HG02763 (cell line): ENCODE data around the gene GOLGA7B.
"Not testable (repeated sequence)": the region's sequence is repeated elsewhere in the genome, so short reads cannot be mapped to it uniquely, and the experiment has no call there.

ENCODE experiments used
- ATAC-seq: cut with Tn5 transposase; IDR thresholded peaks from one replicate; pipeline ENCODE4 v1.9.1; 2021; ENCODE audit warnings: mild to moderate bottlenecking, moderate library complexity; ENCODE audit not compliant: unreplicated experiment

Gene GOLGA7B

DNA sequence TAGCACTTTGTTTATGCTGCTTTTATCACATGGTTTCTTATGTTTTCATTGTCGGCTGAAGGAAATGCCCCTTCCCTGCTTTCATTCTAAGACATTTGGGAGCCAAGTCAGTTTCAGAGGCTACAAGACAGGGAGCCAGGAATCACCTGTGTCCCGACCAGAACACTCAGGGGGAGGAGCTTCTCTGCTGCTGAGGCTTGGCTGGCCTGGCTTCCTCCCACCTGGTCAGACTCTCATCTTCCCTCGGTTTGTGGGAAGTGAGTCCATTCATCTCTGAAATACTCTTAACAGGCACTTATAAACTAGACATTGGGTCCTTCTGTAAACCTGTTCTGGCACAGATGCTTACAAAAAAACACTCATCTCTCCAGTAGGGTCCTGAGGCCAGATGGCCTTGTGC, 19.6 kb upstream of the GOLGA7B start:
- ATAC-seq, result no peak

DNA sequence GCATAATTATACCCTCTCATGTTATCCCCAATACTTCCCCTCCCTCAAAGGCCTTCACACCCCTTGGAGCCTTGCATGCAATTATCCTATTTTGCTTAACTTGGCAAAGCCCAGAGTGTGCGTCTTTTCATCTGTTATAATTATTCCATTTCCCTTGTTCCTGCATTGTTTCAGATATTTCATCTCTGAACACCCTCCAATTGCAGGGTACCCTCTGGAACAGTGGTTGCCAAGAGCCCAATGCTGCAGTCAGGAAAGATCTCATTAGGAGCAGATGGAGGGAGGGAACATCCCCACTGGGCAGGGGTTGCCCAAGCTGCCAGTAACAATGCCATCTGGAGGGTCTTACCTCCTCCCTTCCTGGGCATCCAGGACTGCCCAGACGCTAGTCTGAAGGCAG, 18.4 kb upstream of the GOLGA7B start:
- no peak for ATAC-seq

DNA sequence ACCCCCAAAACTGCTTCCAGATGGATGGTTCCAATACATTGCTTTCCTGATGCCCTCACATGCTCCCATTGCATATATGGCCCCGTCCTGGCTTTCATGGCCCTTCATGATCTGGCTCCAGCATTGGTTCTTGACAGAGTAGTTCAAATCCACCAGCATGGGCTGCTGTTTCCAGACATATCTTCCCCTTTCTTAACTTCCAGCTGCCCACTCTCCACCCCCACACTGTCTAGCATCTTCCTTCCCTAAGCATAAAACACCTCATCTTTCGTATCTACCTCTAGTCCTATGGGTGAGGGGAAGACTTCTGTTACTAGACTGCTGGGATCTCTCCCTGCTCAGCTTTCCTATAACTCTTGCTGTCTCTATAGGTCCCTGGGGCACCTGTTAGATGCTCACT, 13.2 kb upstream of the GOLGA7B start:
- no peak for ATAC-seq

DNA sequence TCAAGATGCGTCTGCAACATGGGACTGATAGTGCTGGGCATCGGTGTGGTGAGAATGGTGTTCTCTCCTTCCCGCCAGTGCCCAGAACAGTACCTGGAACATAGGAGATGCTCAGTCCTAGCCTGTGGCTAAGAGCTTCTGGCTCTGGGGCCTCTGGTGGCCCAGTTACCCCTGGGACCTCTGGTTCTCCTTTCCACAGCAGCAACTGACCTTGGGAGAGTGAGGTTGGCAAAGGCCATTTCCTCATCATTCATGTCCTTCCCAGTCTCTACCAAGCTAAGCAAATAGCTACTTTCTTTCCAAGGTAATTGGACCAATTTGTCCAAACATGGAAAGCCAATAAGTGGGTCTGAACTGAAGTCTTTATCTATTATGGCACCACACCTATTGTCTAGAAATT, 11.6 kb upstream of the GOLGA7B start:
- no peak for ATAC-seq

DNA sequence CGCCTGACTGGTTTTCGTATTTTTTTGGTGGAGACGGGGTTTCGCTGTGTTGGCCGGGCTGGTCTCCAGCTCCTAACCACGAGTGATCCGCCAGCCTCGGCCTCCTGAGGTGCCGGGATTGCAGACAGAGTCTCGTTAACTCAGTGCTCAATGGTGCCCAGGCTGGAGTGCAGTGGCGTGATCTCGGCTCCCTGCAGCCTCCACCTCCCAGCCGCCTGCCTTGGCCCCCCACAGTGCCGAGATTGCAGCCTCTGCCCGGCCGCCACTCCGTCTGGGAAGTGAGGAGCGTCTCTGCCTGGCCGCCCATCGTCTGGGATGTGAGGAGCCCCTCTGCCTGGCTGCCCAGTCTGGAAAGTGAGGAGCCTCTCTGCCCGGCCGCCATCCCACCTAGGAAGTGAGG, 8.5 kb upstream of the GOLGA7B start:
- ATAC-seq, result not testable (repeated sequence)

DNA sequence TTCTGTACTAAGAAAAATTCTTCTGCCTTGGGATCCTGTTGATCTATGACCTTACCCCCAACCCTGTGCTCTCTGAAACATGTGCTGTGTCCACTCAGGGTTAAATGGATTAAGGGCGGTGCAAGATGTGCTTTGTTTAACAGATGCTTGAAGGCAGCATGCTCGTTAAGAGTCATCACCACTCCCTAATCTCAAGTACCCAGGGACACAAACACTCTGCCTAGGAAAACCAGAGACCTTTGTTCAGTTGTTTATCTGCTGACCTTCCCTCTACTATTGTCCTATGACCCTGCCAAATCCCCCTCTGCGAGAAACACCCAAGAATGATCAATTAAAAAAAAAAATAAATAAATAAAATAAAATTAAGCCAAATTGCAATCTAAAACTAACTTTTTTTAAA, 7.5 kb upstream of the GOLGA7B start:
- ATAC-seq, result not testable (repeated sequence)

DNA sequence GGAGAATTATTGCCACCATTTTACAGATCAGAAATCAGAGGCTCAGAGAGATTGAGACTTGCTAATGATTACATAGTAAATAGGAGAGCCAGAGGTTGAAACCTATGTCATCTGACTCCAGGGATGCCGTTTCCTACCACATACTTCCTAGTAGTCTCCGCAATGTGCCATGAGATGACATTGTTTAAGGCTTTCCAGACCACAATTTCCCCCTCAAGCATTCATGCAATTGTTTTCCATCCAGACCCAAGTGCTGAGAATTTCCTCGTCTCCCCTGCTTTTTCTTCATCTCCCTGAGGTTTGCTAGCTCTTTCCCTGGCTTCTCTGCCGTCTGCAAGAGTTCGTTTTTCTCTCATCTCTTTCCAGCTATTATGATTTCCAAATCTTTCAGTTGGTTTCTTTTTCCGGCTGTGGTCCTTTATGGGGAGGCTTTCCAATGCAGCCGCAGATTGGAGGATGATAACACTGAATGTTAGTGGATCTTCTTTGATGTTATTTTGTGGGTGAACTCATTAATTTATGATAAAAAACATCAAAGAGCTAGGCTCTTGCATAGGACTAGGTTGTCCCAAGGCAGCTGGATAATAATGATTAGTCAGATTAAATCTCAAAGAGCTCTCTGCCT, 6.9 kb upstream of the GOLGA7B start:
- ATAC-seq, result no peak

DNA sequence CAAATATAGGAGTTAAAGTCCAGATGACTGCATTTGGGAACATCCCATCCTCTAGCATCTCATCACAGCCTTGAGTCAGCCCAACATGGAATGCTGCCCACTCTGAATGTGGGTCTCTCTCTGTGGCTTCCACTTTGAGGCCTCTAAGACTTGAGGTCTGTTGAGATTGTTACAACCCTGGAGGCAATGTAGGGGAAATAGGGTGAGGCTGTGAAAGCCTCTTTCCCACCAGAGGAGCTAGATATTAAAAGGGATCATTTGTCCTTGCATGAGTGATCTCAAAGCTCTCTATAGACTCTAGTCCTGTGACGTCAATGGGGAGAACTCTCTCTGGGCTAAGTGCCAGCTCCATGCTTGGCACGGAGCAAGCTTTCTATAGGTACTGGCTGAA, 6.4 kb upstream of the GOLGA7B start:
- no peak for ATAC-seq

DNA sequence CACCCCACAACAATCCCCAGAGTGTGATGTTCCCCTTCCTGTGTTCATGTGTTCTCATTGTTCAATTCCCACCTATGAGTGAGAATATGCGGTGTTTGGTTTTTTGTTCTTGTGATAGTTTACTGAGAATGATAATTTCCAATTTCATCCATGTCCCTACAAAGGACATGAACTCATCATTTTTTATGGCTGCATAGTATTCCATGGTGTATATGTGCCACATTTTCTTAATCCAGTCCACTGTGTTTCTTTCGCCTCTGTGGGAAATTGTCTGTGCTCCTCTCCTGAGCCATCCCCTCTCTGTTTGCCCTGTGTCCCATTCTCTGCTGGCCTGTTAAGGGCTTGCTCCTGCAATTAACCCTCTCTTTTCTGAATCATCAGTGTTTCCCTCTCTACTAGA, 5.7 kb upstream of the GOLGA7B start:
- not testable (repeated sequence) for ATAC-seq

DNA sequence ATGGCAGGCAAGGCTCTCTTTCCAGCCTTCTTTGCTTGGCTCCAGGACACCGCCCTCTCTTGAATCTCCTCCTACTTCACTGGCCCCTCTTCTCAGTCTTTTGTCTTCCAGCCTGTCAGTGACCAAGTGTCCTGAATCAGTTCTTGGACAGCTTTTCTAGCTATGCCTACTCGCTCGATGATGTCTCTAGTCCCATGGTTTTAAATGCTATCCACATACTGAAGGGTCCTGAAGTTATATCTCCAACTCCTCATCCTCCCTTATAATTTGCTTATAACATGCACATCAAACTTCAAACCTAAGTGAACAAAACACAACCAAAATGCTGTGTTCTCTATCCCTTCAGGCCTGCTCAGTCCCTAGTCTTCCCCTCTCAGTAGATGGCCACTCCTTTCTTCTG, 5.0 kb upstream of the GOLGA7B start:
- no peak for ATAC-seq

DNA sequence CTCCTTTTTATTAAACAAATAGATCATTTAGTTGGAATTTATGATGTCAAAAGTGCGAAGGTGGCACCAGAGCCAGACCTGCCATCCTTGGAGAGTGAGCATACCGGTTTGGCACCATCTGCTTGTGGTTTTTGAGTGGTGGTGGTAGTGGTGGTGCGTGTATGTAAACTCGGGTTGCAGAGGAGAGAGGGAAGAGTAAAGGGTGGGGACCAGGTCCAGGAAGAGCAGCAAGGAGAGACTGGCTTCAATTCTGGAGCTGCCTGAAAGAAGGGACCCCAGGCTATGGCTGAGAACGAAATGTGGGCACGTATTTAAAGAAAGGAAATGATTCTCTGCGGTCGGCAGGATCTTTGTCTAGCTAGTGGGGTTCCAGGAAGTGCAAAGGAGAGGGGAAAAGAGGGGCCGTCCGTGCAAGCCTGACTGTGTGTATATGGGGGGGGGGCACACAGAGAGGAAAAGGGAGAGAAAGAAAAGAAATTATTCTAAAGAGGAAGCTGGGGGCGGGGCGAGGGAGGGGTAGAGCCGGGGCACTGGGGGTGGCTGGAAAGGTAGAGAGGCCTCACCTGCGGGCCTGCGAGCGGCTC, 448 bp upstream of the GOLGA7B start:
- no peak for ATAC-seq

DNA sequence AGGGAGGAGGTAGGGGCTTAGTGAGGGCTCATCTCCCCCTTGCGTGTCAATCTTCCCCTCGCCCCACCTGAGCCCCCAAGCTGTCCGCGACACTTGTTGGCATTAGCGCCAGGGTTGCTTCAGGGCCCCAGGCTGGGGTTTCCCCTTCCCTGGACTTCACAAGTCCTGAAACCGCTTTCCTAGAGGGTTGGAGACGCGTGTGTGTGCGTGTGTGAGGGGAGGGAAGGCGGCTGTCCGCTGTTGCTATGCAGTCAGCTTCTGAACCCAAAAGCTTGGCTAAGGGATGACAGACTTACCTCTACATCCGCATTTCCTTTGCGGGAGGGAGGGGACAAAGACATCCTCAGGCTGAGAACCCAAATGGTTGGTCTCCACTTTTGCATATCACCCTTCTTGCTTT, 803 bp downstream of the GOLGA7B start:
- no peak for ATAC-seq

DNA sequence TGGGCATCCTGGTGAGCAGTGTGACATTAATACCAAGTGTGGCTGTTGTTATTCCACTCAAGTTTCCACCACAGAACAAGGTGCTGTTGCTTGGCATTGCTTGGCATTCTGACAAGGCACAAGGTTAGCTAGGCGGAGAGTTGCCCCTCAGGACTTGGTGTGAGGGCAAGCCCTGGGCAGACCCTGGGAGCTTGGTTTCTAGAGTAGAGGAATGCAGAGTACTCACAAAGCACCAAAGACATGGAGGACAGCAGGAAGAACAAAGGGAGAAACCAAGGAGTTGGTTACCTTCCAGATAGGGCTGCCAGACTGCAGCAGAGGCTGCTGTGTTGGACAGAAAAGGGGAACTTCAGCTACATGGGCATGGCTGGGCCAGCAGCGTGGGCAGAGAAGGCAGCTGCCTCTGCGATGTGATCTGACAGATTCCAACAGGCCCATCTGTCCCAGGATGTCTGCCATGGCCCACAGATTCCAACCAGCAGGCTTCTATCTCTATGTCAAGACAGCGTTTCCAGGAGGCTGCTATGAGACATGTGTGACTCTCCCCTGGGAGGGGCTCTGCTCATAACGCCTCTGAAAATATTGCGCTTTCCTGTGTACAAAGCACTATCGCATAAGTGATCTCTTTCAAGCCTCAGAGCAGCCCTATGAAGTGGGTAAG, 1.8 kb downstream of the GOLGA7B start:
- ATAC-seq, result no peak

DNA sequence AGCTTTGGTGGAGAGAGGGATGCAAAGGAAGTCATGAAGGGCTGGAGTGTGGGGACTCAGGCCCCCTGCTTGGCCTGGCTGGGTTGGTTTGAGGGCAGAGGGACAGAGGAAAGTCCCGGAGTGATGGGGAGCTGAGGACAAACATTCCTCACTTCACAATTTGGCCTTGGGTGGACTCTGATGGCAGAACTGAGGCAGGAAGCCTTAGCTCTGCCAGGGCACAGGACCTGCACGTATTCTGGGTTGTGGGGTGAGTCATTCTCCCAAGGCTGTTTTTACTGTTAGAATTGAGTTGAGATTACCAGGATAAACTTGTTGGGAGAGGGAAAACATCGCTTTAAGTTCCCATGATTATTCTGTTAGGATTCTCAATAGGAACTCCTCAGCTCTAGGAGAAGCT, 2.6 kb downstream of the GOLGA7B start:
- no peak for ATAC-seq

DNA sequence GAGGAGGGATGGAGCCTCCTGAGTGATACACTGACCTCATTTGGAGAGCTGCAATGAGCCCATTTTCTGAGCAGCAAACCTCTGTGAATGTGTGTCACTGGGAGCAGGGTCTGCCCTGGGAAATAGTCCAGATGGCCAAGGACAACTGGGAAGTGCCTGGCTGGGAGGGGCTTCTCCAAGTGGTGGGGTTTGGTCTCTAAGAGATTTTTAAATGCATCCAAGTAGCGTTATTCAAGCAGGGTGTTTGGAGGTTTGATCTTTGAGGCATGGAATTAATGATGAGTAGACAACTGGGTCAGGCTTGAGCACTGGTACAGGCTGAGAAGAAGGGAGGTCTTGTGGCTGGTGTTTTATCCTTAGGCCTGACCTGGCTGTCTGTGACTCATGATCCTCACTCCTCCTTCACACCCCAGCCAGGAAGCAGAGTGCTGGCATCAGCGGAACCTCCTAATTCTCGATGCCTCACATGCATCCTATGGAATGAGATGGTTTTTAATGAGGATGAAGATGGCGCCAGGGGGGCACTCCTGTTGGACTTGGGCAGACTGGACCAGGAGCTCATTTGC, 3.3 kb downstream of the GOLGA7B start:
- no peak for ATAC-seq

DNA sequence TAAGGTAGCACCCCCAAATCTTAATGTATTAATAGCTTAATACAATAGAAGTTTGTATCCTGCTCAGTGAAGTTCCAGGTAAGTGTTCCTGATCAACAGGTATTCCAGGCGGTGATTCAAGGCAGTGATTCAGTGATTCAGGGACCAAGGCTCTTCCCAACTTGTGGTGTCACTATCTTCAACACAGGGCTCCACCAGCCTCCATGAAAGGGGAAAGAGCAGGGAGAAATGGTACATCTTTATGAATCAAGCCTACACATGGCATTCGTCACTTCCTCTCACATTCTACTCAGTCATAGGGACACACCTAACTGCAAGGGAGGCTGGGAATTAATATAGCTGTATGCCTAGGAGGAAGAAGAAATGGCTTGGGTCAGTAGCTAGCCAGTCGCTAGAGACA, 5.1 kb downstream of the GOLGA7B start:
- no peak for ATAC-seq

DNA sequence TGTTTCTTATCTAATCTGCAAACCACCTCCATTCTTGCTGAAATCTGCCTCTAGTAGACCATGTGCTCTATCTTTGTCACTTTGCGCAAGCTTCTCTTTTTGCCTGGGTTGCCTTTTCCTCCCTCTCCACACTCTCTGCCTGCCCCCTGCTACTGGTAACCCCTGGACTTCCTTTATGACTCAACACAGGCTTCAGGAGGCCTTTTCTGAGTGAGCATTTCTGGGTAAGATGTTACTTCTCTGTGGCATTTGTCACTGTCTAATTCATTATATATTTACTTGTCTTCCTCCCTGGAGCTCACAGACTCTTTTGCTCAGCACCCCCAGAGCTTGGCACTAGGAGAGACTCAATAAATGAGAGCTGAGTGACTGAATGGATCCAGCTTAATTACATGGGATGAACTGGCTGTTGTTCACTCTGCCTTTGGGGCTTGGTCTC, 8.4 kb downstream of the GOLGA7B start:
- ATAC-seq, result no peak

DNA sequence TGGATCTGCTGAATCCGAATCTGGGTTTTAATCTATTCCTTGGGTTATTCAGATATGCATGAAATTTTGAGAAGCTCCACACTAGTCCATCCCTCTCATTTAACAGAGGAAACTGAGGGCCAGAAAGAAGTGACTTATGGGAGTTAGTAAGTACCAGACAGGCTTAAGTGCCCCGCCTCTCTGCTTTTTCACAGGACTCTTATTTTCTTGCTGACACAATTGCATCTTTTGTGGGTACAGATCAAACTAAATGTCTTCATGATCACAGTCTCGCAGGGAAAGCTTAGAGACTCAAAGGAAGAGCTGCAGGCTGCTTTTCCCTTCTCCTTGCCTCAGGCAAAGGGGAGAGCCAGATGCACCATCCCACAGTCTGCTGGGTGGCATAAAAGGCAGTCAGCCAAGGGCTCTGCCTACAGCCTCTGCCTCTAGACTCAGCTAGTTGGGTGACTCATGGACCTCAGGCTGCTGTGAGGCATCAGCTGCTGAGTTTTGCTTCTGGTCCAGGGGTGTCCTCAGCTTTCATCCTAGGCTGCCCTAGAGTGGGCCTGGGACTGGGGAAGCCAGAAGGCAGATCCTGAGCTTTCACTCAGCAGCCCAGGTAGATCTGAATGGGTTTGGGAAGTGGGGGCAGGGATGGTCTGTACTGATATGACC, 11.6 kb downstream of the GOLGA7B start:
- no peak for ATAC-seq

DNA sequence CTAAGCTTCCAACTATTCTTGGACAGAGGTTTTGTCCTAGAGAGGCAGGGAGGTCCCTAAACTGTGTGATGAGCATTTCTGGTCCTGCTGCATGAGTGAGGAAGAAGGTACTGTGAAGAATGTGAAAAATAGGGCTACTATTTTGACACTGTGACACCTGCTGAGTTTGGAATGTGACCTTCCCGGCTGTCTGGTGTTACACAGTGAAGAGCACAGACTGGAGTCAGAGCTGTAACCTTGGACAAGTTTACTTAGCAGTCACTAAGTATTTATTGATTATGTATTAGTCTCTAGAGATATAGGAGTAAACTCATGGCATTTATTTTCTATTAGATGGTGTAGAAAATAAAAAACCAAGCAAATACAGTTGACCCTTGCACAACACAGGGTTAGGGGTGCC, 12.3 kb downstream of the GOLGA7B start:
- ATAC-seq, result no peak

DNA sequence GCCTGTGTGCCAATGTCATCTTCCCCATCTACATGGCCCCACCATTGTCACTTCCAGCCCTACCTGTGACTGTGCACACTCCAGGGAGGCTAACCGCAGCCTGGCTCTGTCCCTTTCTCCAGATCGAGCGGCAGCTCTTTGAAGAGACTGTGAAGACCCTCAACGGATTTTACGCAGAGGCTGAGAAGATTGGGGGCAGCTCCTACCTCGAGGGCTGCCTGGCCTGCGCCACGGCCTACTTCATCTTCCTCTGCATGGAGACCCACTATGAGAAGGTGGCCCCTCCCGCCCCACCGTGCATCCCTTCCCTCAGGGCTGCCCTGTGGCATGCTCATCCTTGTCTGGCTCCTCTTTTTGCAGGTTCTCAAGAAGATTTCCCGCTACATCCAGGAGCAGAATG, 14.2 kb downstream of the GOLGA7B start:
- ATAC-seq, result no peak

DNA sequence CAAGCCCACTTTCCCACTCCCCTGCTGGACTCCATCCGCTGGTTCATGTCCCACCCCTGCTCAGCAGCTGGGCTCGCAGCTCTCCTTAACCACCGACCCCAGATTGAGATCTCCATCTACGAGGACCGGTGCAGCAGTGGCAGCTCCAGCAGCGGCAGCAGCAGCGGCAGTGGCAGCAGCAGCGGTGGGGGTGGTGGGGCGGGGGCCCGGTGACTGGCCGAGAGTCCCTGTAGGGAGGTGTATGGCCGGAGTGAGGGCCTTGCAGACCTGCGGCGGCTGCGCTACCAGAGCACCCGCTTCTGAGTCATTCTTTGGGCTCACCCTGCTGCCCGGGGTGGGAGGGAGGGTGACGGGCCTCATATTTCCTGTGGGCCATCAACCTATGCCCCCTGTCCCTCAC, 15.8 kb downstream of the GOLGA7B start:
- no peak for ATAC-seq
